GM13977 (cell line): ENCODE results near the gene SH3BGRL2.

ENCODE experiments used
- DNase-seq: peaks from one replicate; pipeline ENCODE4 v3.0.0; 2012; ENCODE audit warnings: low spot score
- CTCF ChIP-seq: IDR thresholded peaks from 2 replicates; pipeline ENCODE4 v1.5.1; 2012; ENCODE audit warnings: mild to moderate bottlenecking, control low read depth; ENCODE audit not compliant: insufficient read depth; ENCODE audit errors: extremely low read depth, missing control alignments
- in situ Hi-C: fragments of 300-500 bp; cut with MboI; formaldehyde crosslinking; loops from one replicate; pipeline ENCODE4 v1.12.0; 2022; ENCODE audit warnings: low sequenced_read_pairs, low pct_unique_long_range_greater_than_20kb, mixed read lengths, inconsistent platforms; ENCODE audit not compliant: unreplicated experiment

Gene SH3BGRL2

GRCh38 chr6:79718509-79719247 is 87.5 kb downstream of the SH3BGRL2 start:
- no peak for TF ChIP-seq CTCF
- DNase-seq, result no peak
- in situ Hi-C loops, result loop anchor here (25.0 kb wide), 1 partner anchor 606 kb away; no protein-coding TSS in a partner anchor

GRCh38 chr6:79719248-79719960 is 88.3 kb downstream of the SH3BGRL2 start:
- peak; percentile 3 for DNase-seq
- no peak for TF ChIP-seq CTCF
- in situ Hi-C loops, result loop anchor here (25.0 kb wide), 1 partner anchor 607 kb away; no protein-coding TSS in a partner anchor

GRCh38 chr6:79724816-79725215 is 93.7 kb downstream of the SH3BGRL2 start:
- no peak for DNase-seq
- TF ChIP-seq CTCF, result no peak
- in situ Hi-C loops, result loop anchor here (25.0 kb wide), 1 partner anchor 613 kb away; no protein-coding TSS in a partner anchor

GRCh38 chr6:79731471-79731870 is 100.3 kb downstream of the SH3BGRL2 start:
- no peak for DNase-seq
- no peak for TF ChIP-seq CTCF
- in situ Hi-C loops, result no loop called here

- in situ Hi-C loops, result no loop called here
These were observed 102.3 kb downstream of the SH3BGRL2 start for GRCh38 chr6:79733388-79733787.

GRCh38 chr6:79734374-79734773 is 103.2 kb downstream of the SH3BGRL2 start:
- DNase-seq, result no peak
- TF ChIP-seq CTCF, result no peak
- in situ Hi-C loops, result no loop called here

More at GRCh38 chr6:79733388-79733787, 102.3 kb downstream of the SH3BGRL2 start:
- no peak for DNase-seq
- TF ChIP-seq CTCF, result no peak
